Omental fat pad (tissue), 4 donors: ENCODE measurements around the gene PKP3. TPM values are rescaled to one million over a fixed set of nuclear protein-coding genes. Genes with fewer than 3 reads are reported as not detected.
"Not testable (repeated sequence)": the region's sequence is repeated elsewhere in the genome, so short reads cannot be mapped to it uniquely, and the experiment has no call there.

Experiments used
- ATAC-seq: fragments of 150-250 bp; one replicate; pipeline ENCODE4 v1.9.1; 2016; ENCODE audit warnings: mild to moderate bottlenecking, moderate library complexity; ENCODE audit not compliant: low FRiP score
- DNase-seq: peaks from one replicate; pipeline ENCODE4 v3.0.0-alpha.2; 2019; ENCODE audit warnings: low spot score
- total RNA-seq, 4 donors: library from RNA; depleted of rRNA; stranded (reverse); fragments of >200 nt; gene quantifications; one replicate each; pipeline ENCODE4 v1.1.0, GENCODE V29; 2016
- TF ChIP-seq, protein P1 (sequence below), 3 donors: fragments of 450-650 bp; IDR thresholded peaks; one replicate each; pipeline ENCODE4 v1.5.1; 2016 to 2017; ENCODE audit warnings: antibody characterized with exemption in 3 of 3, mild to moderate bottlenecking in 3 of 3, moderate library complexity in 2 of 3

Gene PKP3
- total RNA-seq, 4 donors from 2014 or later: 0.09 to 0.96 (median 0.95) TPM; not detected in 1

- DNase-seq (no peak), ATAC-seq (no peak)
- TF ChIP-seq, protein P1, sequence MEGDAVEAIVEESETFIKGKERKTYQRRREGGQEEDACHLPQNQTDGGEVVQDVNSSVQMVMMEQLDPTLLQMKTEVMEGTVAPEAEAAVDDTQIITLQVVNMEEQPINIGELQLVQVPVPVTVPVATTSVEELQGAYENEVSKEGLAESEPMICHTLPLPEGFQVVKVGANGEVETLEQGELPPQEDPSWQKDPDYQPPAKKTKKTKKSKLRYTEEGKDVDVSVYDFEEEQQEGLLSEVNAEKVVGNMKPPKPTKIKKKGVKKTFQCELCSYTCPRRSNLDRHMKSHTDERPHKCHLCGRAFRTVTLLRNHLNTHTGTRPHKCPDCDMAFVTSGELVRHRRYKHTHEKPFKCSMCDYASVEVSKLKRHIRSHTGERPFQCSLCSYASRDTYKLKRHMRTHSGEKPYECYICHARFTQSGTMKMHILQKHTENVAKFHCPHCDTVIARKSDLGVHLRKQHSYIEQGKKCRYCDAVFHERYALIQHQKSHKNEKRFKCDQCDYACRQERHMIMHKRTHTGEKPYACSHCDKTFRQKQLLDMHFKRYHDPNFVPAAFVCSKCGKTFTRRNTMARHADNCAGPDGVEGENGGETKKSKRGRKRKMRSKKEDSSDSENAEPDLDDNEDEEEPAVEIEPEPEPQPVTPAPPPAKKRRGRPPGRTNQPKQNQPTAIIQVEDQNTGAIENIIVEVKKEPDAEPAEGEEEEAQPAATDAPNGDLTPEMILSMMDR (IDR thresholded peaks at IDR 0.05): no peak
These were observed 6.7 kb upstream of the PKP3 start for GRCh38 chr11:387193-387793.

- DNase-seq, ATAC-seq: not testable (repeated sequence)
These were observed 4.6 kb upstream of the PKP3 start for GRCh38 chr11:389369-389768.

DNA sequence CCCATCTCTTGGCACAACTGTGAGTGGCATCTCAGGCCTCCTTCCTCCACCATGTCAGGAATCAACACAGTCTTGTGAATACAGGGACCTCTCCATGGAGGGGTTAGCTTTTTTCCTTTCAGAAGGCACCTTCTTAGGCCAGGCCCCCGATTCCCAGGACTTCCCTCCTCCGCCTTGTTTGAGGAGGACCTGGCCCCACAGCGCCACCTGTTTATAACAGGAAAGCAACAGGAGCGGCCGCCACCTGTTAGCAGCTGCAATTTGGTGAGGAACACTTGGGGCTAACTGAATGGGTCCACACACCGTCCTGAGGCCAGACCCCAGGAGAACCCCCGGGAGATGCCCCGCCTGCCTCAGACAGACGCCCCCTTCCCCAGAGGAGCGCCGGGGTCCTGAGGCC is 3.8 kb upstream of the PKP3 start:
- ATAC-seq (no peak), DNase-seq (no peak)
- TF ChIP-seq, protein P1 (IDR thresholded peaks at IDR 0.05): no peak

- ATAC-seq: no peak
- TF ChIP-seq, protein P1 (IDR thresholded peaks at IDR 0.05): no peak
- no peak for DNase-seq
These were observed 2.6 kb upstream of the PKP3 start for GRCh38 chr11:391117-392017.

- no peak for DNase-seq
- ATAC-seq: no peak
- TF ChIP-seq, protein P1 (IDR thresholded peaks at IDR 0.05): no peak
These were observed 1.8 kb upstream of the PKP3 start for GRCh38 chr11:392102-392777.

DNA sequence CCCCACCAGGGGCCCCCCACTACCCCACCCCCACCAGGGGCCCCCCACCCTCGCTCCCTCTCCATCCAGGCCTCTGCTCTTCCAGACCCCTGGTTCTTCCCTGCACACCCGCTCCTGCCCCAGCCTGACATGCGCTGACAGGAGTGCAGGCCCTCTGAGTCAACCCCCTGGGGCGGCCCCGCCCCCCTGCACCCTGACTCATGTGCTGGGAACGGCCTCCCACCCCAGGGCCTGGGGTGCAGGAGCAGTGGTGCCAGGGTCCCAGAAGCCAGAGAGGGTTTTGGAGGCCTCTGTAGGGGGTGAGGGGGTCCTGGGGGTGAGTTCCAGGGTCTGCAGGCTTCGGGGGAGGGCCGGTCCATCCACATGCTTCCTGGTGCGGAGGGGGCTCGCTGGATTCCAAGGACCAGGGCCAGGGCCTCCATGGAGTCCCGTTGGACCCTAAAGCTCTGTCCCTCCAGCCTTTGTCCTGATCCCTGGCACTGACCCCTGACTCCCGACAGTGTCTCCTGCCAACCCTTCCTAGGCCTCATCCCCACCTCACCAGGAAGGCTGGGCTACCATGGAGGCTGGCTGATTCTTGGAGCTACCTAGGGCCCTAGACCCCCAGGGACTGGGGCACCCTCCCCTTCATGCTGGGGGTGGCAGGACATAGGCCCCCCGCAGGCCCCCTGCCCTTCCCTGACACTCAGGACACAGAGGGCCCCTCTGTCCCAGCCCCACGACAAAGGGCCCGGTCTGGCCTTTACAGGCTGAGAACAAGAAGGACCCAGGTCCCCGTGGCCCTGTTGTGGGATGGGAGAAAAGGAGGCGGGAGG is 583 bp upstream of the PKP3 start:
- ATAC-seq (peak; percentile 55), DNase-seq (no peak)
- TF ChIP-seq, protein P1 (IDR thresholded peaks at IDR 0.05): no peak
